WTC11 (cell line): Measurements from ENCODE around the gene CSF1R.

Experiments used
- ATF3 ChIP-seq: sonication (generic); formaldehyde crosslinking; conservative IDR thresholded peaks from 2 replicates; pipeline ENCODE4 v1.8.1; 2022; ENCODE audit warnings: mild to moderate bottlenecking, missing genetic modification reagents
- CTCF ChIP-seq: fragments of 200-600 bp; IDR thresholded peaks from 2 replicates; pipeline ENCODE4 v1.8.0; 2022; ENCODE audit warnings: antibody characterized with exemption
- JAZF1 ChIP-seq: fragments of 250-450 bp; sonication (Bioruptor Pico); IDR thresholded peaks from 2 replicates; pipeline ENCODE4 v1.9.0; 2021; ENCODE audit warnings: moderate library complexity, mild to moderate bottlenecking, inconsistent platforms
- SP1 ChIP-seq: sonication (generic); formaldehyde crosslinking; conservative IDR thresholded peaks from 2 replicates; pipeline ENCODE4 v1.8.1; 2022; ENCODE audit warnings: missing genetic modification reagents
- ZNF121 ChIP-seq: sonication (generic); formaldehyde crosslinking; IDR thresholded peaks from 2 replicates; pipeline ENCODE4 v1.8.0; 2023; ENCODE audit warnings: missing genetic modification reagents
- TF ChIP-seq, protein P1 (sequence below): sonication (generic); formaldehyde crosslinking; IDR thresholded peaks from 2 replicates; pipeline ENCODE4 v1.8.1; 2022; ENCODE audit warnings: missing genetic modification reagents, borderline replicate concordance
- TF ChIP-seq, protein P2 (sequence below): sonication (generic); formaldehyde crosslinking; IDR thresholded peaks from 2 replicates; pipeline ENCODE4 v1.8.1; 2022; ENCODE audit warnings: mild to moderate bottlenecking, missing genetic modification reagents, moderate library complexity, borderline replicate concordance

- TF ChIP-seq ZNF121 (CRISPR knock-in tag) = no peak
- TF ChIP-seq, protein P1, sequence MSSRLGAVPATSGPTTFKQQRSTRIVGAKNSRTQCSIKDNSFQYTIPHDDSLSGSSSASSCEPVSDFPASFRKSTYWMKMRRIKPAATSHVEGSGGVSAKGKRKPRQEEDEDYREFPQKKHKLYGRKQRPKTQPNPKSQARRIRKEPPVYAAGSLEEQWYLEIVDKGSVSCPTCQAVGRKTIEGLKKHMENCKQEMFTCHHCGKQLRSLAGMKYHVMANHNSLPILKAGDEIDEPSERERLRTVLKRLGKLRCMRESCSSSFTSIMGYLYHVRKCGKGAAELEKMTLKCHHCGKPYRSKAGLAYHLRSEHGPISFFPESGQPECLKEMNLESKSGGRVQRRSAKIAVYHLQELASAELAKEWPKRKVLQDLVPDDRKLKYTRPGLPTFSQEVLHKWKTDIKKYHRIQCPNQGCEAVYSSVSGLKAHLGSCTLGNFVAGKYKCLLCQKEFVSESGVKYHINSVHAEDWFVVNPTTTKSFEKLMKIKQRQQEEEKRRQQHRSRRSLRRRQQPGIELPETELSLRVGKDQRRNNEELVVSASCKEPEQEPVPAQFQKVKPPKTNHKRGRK = no peak
- TF ChIP-seq CTCF = no peak
- no peak for TF ChIP-seq JAZF1 (CRISPR knock-in tag)
- TF ChIP-seq SP1 (CRISPR knock-in tag) = no peak
- TF ChIP-seq ATF3 = no peak
- TF ChIP-seq, protein P2, sequence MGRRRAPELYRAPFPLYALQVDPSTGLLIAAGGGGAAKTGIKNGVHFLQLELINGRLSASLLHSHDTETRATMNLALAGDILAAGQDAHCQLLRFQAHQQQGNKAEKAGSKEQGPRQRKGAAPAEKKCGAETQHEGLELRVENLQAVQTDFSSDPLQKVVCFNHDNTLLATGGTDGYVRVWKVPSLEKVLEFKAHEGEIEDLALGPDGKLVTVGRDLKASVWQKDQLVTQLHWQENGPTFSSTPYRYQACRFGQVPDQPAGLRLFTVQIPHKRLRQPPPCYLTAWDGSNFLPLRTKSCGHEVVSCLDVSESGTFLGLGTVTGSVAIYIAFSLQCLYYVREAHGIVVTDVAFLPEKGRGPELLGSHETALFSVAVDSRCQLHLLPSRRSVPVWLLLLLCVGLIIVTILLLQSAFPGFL (CRISPR knock-in tag) = no peak
These were observed at the start of gene CSF1R for GRCh38 chr5:150085950-150086715.
